ENCODE data around the gene KHSRP.

The KHSRP gene, protein sequence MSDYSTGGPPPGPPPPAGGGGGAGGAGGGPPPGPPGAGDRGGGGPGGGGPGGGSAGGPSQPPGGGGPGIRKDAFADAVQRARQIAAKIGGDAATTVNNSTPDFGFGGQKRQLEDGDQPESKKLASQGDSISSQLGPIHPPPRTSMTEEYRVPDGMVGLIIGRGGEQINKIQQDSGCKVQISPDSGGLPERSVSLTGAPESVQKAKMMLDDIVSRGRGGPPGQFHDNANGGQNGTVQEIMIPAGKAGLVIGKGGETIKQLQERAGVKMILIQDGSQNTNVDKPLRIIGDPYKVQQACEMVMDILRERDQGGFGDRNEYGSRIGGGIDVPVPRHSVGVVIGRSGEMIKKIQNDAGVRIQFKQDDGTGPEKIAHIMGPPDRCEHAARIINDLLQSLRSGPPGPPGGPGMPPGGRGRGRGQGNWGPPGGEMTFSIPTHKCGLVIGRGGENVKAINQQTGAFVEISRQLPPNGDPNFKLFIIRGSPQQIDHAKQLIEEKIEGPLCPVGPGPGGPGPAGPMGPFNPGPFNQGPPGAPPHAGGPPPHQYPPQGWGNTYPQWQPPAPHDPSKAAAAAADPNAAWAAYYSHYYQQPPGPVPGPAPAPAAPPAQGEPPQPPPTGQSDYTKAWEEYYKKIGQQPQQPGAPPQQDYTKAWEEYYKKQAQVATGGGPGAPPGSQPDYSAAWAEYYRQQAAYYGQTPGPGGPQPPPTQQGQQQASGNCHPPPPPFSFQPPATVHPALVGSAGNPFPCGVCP

GRCh38 chr19:6424195-6424938 is at the start of gene KHSRP:
KHSRP (minus strand) TSS chr19:6424811; CDS start chr19:6424701, 110 bp downstream.
- DNase-seq (ENCODE audit: low read depth), result no peak

- DNase-seq (ENCODE audit: low read depth), result no peak
Observed at GRCh38 chr19:6473647-6474046, 49.0 kb upstream of the KHSRP start.

DNA sequence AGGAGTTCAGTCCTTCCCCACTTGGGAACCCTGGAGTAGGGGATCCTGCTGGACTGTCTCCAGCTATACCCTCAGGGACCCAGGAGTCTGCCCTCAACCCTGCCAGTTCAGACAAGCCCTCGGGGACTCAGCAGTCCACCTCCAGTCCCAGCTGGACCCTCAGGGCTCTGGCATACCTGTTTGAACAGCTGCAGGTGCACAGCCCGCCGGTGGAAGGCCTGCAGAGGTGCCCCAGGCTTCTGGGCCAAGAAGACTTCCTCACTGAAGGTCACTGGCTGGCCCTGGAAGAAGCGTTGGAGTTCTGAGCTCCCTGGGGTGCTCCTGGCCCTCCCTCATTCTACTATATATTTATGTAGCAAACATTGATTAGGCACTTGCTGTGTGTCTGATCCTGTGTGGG is 48.1 kb upstream of the KHSRP start:
- DNase-seq (ENCODE audit: low read depth), result no peak

- DNase-seq (ENCODE audit: low read depth), result no peak
Observed at GRCh38 chr19:6471076-6471475, 46.5 kb upstream of the KHSRP start.

DNA sequence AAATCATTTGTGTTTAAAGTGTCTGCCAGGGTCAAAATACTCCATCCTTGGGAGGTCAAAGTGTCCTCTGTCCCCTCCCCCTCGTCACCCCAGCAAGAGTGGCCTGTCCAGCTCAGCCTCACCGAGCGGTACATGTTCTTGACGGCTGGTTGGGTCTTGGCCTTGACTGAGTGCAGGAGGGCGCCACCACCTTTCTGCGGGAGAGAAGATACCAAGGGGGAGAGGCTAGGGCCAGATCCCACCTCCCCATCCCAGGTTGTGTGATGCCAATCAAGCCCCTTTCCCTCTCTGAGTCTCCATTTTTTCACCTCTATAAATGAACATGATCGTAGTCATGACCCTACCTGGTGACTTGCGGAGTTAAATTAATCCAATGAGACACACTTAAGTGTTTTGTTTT is 45.6 kb upstream of the KHSRP start:
- no peak for DNase-seq (ENCODE audit: low read depth)

- no peak for DNase-seq (ENCODE audit: low read depth)
Observed at GRCh38 chr19:6467384-6467783, 42.8 kb upstream of the KHSRP start.

GRCh38 chr19:6466526-6467248 is 42.1 kb upstream of the KHSRP start:
- DNase-seq (ENCODE audit: low read depth), result no peak

GRCh38 chr19:6465663-6466062 is 41.1 kb upstream of the KHSRP start:
- DNase-seq (ENCODE audit: low read depth), result no peak

- DNase-seq (ENCODE audit: low read depth), result no peak
Observed at GRCh38 chr19:6465006-6465405, 40.4 kb upstream of the KHSRP start.

DNA sequence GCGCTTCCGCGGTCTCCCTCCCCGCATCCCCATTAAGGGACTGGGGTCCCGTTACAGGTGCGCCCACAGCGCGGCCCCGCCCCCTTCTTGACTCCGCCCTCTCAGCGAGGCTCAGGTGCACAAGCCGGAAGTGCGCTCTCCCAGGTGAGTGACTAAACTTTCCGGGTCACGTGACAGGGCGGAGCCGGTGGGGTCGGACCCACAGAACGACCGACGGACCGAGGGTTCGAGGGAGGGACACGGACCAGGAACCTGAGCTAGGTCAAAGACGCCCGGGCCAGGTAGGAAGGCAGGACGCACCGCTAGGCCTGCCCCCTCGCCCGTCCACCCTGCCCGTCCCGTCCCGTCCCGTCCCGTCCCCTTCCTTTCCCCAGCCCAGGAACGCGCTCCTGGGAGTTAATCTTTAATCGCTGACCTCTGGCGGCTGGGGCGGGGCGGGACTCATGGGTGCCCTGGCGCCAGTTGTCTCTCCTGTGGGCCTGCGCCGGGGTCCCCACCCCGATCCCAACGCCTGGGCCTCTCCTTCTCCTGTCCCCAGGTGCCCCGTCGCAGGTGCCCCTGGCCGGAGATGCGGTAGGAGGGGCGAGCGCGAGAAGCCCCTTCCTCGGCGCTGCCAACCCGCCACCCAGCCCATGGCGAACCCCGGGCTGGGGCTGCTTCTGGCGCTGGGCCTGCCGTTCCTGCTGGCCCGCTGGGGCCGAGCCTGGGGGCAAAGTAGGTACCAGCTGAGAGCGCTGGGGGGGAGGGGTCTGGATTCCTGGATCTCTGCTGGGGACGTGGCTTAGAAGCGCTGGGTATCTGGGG is 39.7 kb upstream of the KHSRP start, which contains the start of gene CRB3:
Gene CRB3 (plus strand): TSS at position 202 of the 804 bp plus-strand sequence. CDS start 431 bp downstream, at position 633.
- no peak for DNase-seq (ENCODE audit: low read depth)

DNA sequence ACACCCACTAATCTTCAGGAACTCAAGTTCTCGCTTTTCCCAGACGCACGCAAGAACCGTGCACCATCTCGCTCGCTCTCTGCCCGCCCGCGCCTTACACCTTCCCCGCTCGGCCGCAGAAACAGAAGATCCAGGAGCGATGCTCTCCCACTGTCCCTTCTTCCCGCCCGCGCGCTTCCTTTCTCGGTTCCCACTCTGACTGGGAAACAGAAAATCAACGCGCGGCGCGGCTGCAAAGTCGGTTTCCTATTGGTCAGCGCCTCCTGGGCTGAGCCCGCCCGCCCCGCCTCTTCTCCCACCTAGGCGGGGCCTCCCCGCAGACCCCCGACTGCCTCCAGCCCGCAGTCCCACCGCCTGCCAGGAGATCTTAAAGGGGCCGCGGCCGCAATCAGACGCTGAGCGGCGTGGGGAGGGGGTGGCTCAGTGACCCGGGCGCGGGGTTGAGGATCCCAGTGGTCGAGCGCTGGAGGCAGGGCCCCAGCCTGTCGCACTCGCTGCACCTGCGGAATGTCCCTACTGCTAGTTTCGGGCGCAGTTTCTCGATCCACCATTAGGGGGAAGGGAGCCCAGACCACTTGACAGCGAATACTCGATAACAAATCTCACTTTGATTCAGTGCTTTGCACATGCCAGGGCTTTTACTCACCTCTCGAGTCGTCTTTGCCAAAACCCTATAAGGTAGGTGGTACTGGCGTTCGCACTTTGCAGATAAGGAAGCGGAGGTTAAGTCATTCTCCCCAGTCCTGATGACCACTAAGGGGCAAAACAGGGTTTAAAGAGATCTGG is 35.7 kb upstream of the KHSRP start:
- DNase-seq (ENCODE audit: low read depth), result peak; percentile 96

GRCh38 chr19:6459262-6460098 is 34.9 kb upstream of the KHSRP start, which contains the start of gene SLC25A23:
SLC25A23 (minus strand) TSS chr19:6459792; CDS start chr19:6459628, 164 bp downstream.
- peak; percentile 28 for DNase-seq (ENCODE audit: low read depth)

DNA sequence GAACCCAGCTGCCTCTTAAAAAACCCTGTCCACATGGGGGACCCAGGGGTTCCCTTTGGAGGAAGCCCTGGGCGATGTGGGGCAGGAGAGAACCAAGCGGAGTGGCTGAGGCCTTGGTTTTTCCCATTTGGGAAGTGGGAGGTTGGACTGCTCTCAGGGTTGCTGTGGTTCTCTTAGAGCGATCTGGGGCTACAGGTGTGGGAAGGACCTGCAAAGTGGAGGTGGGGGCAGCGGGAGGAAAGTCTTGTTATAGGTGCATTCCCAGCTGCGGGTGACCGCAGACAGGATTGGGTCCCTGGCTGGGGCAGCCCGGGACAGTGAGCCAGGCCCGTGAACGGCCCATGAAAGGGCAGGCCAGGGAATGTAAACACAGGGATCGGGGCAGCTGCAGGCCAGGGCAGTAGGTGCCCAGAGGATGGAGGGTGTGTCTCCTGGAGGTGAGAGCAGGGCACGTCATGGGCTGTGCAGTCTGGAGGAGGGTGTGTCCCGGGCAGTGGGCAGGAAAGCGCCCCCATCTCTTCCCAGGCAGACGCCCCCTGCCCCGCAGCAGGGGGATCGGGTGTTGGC is 34.2 kb upstream of the KHSRP start:
- DNase-seq (ENCODE audit: low read depth), result no peak

DNA sequence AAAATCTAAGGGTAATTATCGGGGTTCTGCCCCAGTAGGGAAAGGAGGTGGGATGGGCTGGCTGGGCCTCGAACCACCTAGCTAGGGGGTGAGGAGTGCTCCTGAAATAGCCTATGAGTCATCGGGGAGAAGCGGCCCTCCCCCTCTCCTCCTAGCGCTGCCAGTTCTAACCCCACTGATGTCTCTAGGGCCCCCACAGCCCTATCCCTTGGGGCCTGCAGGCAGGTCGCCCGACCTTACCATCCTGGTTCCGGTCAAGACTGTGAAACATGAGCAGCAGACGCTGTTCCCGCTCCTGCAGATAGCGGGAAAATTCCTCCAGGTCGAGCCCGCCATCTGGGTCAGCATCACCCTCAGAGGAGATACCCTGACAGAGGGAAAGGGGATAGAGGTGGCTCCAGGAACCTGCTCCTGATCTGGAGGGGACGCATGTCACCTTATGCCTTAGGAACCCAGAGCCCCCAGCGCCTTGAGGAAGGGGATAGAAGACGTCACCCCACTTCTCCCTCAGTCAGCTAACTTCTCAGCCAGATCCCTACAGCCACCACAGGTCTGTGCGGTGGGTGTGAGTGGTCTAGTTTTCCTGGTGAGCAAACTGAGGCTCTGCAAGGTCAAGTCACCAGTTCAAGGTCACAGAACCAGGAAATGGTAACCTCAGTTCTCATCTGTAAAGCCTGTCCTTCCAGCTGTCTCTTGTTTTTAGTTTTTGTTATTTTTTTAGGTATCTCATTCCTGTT is 33.5 kb upstream of the KHSRP start:
- no peak for DNase-seq (ENCODE audit: low read depth)

- no peak for DNase-seq (ENCODE audit: low read depth)
Observed at GRCh38 chr19:6455924-6456323, 31.3 kb upstream of the KHSRP start.

DNA sequence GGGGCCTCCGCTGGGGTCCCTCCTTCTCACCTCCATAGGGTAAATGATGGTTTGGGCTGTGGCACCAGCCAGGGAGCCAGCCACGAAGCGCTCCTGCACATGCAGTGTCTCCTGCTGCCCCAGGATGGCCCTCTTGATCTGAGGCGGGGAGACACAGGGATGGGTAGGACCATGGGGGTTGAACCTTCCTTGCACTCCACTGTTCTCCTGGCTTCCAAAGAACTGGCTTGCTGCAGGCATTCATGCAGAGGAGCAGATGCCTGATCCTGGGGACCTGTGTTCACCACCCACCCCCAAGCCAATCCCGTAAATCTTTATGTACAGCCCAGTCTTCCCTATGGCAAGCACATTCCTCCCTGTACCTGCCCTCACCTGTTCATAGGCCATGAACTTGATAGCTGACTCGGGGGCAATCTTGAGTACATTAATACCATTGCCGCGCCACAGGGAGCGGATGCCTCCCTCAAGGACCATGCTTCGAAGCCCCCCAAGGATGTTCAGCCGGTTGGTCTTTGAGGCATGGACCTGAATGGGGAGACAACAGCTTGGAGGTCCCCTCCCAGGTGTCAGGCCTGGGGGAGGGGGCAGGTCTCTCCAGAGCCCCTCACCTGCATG is 29.4 kb upstream of the KHSRP start:
- no peak for DNase-seq (ENCODE audit: low read depth)

DNA sequence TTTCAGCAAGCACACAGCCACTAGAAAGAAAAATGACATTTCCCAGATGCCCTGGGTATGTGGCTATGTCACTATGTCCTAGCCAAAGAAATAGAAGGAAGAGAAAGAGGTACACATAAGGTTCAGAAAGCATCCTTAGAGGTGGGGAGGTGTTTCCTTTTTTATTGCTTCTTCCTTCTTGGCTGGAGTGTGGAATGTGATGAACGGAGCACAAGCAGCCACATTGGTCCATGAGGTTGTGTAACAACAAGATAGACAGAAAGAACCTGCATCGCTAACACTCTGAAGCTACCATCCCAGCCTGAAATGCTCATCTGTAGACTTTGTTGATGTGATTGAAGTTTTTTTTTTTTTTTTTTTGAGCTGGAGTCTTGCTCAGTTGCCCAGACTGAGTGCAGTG is 28.3 kb upstream of the KHSRP start:
- DNase-seq (ENCODE audit: low read depth), result no peak

DNA sequence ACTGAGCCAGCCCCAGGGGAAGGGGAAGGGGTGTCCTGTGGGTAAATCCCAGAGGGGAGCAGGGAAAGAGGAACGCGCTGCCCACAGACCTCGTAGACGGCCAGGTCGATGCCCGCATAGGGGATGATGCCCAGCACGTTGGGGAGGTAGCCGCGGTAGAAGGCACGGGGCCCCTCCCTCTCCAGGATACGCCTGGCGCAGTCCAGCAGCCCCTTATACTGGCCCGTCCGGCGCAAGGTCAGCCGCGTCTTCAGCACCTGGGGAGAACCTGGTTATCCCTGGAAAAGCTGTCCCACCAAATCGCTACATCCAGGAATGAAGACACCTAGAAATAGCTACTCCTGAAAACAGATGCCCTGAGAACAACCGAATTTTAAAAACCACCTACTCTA is 27.6 kb upstream of the KHSRP start:
- DNase-seq (ENCODE audit: low read depth), result no peak
